Neutrophil (primary cell): ENCODE results near the gene B3GNT2.

Experiments
- H3K27ac ChIP-seq: fragments of 200-600 bp; sonication (generic); 2 replicates; pipeline ENCODE4 v1.5.1; 2016; ENCODE audit warnings: mild to moderate bottlenecking, moderate library complexity
- H3K27me3 ChIP-seq: fragments of 200-600 bp; sonication (generic); 2 replicates; pipeline ENCODE4 v1.6.0; 2016; ENCODE audit warnings: mild to moderate bottlenecking
- H3K36me3 ChIP-seq: fragments of 200-600 bp; sonication (generic); 2 replicates; pipeline ENCODE4 v1.5.1; 2017
- H3K4me1 ChIP-seq, 2 experiments: fragments of 200-600 bp in 1 of 2; sonication (generic) in 1 of 2; 1 replicate in 1 of 2; 2 replicates in 1 of 2; pipeline versions ENCODE4 v1.5.1 to v1.6.1; 2013 to 2016; ENCODE audit warnings: low read depth in 1 of 2, low read length in 1 of 2, mild to moderate bottlenecking in 1 of 2, moderate library complexity in 1 of 2; ENCODE audit not compliant: control insufficient read depth in 1 of 2, insufficient read depth in 1 of 2
- H3K4me3 ChIP-seq, 2 experiments: fragments of 200-600 bp in 1 of 2; sonication (generic) in 1 of 2; 1 replicate in 1 of 2; 2 replicates in 1 of 2; pipeline ENCODE4 v1.5.1; 2013 to 2016; ENCODE audit warnings: low read depth in 1 of 2, low read length in 1 of 2, mild to moderate bottlenecking in 1 of 2, moderate library complexity in 1 of 2
- H3K9me3 ChIP-seq: fragments of 200-600 bp; sonication (generic); 2 replicates; pipeline ENCODE4 v1.5.1; 2016
- TF ChIP-seq, protein P1 (sequence below): fragments of 200-600 bp; sonication (generic); IDR thresholded peaks from 2 replicates; pipeline ENCODE4 v1.5.1; 2016; ENCODE audit warnings: antibody characterized with exemption

Gene B3GNT2

DNA sequence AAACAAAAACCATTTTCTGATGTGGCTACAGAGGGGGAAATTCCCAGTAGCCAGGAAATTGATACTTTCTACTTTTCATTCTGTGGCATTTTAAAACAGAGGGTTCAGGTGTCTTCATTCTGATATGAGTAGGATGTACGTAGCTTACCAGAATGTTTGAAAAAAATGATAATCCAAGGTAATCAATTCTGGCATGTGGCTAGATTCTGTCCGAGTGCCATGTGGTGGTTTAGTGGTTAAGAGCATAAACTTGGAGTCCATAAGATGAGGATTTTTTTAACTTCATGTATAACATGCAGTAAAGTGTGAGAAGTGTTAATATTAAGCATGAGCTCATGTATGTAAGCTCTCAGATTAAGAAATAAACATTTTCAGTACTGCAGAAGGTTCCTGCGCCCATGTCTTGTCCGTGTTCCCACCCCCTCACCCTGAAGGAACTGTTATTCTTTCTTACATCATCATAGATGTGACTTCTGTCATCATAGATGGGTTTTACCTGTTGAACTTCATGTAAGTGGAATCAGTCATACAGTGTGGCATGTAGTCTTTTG is 4.5 kb downstream of the B3GNT2 start:
- H3K27ac ChIP-seq: peak overlapping the region; percentile 73
- H3K9me3 ChIP-seq: no peaks in the 10 kb centered on the region
- TF ChIP-seq, protein P1, sequence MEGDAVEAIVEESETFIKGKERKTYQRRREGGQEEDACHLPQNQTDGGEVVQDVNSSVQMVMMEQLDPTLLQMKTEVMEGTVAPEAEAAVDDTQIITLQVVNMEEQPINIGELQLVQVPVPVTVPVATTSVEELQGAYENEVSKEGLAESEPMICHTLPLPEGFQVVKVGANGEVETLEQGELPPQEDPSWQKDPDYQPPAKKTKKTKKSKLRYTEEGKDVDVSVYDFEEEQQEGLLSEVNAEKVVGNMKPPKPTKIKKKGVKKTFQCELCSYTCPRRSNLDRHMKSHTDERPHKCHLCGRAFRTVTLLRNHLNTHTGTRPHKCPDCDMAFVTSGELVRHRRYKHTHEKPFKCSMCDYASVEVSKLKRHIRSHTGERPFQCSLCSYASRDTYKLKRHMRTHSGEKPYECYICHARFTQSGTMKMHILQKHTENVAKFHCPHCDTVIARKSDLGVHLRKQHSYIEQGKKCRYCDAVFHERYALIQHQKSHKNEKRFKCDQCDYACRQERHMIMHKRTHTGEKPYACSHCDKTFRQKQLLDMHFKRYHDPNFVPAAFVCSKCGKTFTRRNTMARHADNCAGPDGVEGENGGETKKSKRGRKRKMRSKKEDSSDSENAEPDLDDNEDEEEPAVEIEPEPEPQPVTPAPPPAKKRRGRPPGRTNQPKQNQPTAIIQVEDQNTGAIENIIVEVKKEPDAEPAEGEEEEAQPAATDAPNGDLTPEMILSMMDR: no peak
- H3K27me3 ChIP-seq: no peaks in the 10 kb centered on the region
- H3K4me1 ChIP-seq: peaks cover 81 to 89% of the 10 kb centered on the region in 2 experiments
- H3K4me3 ChIP-seq: no peak overlapping the region
- no peaks in the 10 kb centered on the region for H3K36me3 ChIP-seq

DNA sequence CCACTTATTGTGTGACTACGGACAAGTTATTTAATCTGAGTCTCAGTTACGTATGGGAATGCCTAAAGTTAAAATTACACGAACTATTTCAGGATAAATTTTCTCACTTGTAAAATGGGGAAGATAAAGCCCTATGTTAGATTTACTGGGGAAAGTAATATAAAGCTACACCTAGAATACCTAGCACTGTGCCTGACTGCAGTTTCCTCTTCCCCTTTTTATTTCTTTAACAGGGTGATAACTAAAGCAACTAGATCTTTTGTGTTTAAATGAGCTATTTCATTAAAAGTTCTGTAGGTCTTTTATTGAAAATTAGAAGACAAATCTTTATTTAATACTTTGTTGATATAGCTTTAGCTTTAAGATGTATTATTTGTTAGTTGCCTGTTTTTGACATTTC is 5.0 kb downstream of the B3GNT2 start:
- Histone ChIP-seq H3K36me3 (no peaks in the 10 kb centered on the region), H3K4me1 (peaks cover 84 to 92% of the 10 kb centered on the region in 2 experiments), H3K27me3 (no peaks in the 10 kb centered on the region), H3K27ac (peak overlapping the region; percentile 73), H3K4me3 (no peak overlapping the region), H3K9me3 (no peaks in the 10 kb centered on the region)
- TF ChIP-seq, protein P1: no peak

DNA sequence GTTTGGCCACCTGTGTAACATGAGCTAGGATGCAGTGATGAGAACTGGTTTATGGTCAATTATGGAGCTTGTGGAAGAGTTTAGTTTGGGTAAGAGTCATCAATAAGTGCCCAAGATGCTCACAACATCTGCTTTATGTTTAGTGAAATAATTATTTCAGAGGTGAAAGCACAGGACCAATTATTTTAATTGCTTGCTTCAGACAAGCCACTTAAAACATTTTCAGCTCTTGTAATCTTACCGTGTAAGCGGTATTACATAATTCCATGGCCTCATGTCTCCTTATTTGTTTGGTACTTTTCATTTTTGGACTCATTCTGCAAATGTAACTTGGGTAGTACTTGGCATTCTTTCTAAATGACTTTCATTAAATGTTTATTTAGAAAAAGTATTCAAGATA is 5.4 kb downstream of the B3GNT2 start:
- H3K27me3 ChIP-seq: no peaks in the 10 kb centered on the region
- TF ChIP-seq, protein P1: no peak

GRCh38 chr2:62202019-62202722 is 6.3 kb downstream of the B3GNT2 start:
- no peaks in the 10 kb centered on the region for H3K36me3 ChIP-seq
- peak overlapping the region; percentile 6 to 12 for H3K4me3 ChIP-seq
- H3K4me1 ChIP-seq: peaks cover 86 to 87% of the 10 kb centered on the region in 2 experiments
- peak overlapping the region; percentile 73 for H3K27ac ChIP-seq
- TF ChIP-seq, protein P1: no peak
- no peaks in the 10 kb centered on the region for H3K27me3 ChIP-seq
- no peaks in the 10 kb centered on the region for H3K9me3 ChIP-seq

More for the DNA sequence above, 5.4 kb downstream of the B3GNT2 start:
- Histone ChIP-seq H3K4me3 (no peak overlapping the region), H3K4me1 (peaks cover 87 to 93% of the 10 kb centered on the region in 2 experiments), H3K36me3 (no peaks in the 10 kb centered on the region), H3K9me3 (no peaks in the 10 kb centered on the region), H3K27ac (peak overlapping the region; percentile 73)

- Histone ChIP-seq H3K36me3 (no peaks in the 10 kb centered on the region), H3K9me3 (no peaks in the 10 kb centered on the region), H3K27ac (peak overlapping the region; percentile 73), H3K4me1 (peaks cover 81 to 82% of the 10 kb centered on the region in 2 experiments), H3K4me3 (peak overlapping the region; percentile 6 to 12), H3K27me3 (no peaks in the 10 kb centered on the region)
- TF ChIP-seq, protein P1: no peak
Measured at GRCh38 chr2:62202729-62203128, 6.8 kb downstream of the B3GNT2 start.
